ENCODE measurements around the gene HDAC4. TPM values are rescaled to one million over a fixed set of nuclear protein-coding genes. Genes with fewer than 3 reads are reported as not detected.

Gene HDAC4
- total RNA-seq, 1 experiment from 2014 or later = 47.6 TPM

DNA sequence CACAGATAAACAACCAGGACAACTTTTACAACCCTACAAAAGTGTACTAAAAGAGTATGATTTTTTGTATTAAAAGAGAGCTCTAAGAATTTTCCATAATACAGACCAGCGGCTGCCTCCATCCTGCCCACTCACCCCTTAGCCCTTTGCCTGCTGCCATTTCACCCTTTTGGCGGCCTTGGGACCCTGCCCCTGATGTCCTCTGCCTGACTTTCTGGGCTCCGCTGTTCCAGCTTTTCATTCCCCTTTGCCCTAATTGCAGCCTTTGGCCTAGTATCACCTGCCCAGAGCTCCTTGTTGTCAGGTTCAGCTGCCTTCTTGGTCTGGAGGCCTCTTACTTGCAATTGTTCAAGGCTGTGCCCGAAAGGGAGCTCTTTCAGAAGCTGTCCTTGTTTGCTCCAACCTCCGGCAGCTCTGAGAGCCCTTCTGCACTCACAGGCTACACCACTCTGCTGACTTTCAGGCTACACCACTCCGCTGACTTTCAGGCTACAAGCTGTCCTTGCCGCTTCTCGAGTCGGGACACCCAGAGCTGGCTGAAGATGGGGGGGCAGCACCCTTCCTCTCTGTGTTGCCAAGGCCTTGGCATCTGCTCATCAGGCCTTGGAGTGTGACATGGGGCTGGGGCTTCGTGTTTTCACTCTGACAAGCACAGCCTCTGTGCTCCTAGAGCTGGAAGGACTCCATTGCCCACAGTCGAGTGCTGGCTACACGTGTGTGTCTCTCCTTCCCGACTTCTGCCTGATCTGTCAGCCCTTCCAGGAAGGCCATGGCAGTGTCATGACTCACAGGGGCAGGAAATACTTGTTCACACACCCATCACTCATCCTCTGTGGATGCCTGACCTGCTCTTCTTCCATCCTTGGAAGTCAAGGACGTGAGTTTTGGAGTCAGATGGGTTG lies 43.1 kb upstream of the HDAC4 start (continued):
- TF ChIP-seq, protein P1, sequence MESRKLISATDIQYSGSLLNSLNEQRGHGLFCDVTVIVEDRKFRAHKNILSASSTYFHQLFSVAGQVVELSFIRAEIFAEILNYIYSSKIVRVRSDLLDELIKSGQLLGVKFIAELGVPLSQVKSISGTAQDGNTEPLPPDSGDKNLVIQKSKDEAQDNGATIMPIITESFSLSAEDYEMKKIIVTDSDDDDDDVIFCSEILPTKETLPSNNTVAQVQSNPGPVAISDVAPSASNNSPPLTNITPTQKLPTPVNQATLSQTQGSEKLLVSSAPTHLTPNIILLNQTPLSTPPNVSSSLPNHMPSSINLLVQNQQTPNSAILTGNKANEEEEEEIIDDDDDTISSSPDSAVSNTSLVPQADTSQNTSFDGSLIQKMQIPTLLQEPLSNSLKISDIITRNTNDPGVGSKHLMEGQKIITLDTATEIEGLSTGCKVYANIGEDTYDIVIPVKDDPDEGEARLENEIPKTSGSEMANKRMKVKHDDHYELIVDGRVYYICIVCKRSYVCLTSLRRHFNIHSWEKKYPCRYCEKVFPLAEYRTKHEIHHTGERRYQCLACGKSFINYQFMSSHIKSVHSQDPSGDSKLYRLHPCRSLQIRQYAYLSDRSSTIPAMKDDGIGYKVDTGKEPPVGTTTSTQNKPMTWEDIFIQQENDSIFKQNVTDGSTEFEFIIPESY (IDR thresholded peaks at IDR 0.05; ENCODE audit: extremely low read depth, insufficient replicate concordance, low read length) = no peak
- no peak for TF ChIP-seq SRF (IDR thresholded peaks at IDR 0.05; ENCODE audit: low read depth)

DNA sequence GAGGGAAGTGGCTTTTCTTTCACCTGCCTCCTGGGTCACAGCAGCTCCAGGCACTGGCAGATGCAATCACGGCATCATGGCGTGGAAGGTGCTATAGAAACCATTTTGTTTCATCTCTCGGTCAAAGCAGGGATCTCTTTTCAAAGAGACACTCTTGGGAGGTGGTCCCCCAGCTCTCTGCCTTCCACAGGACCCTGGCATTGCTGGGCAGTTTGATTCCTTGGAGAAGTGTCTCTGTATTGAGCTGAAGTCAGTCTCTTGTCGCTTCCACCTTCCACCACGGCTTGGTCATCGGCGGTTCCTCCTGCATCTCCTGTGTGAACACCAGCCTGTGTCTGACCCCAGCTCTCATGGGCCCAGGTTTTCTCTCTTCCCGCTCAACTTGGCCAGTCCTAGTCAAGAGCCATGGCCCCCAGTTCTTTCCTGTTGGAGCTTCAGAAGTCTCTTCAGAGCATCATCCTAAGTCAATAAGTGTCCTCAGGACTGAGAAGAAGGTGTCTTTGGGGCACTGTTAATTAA lies 42.3 kb upstream of the HDAC4 start:
- H3K27me3 ChIP-seq (ENCODE audit: insufficient read depth, low read length) = no peaks in the 10 kb centered on the region
- no peak for ATAC-seq
- no peak for TF ChIP-seq POLR2AphosphoS5 (IDR thresholded peaks at IDR 0.05; ENCODE audit: low read depth, low read length)
- TF ChIP-seq ZNF274 (IDR thresholded peaks at IDR 0.05; ENCODE audit: low read depth, low read length) = no peak
- TF ChIP-seq, protein P2, sequence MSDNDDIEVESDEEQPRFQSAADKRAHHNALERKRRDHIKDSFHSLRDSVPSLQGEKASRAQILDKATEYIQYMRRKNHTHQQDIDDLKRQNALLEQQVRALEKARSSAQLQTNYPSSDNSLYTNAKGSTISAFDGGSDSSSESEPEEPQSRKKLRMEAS (IDR thresholded peaks at IDR 0.05) = no peak
- TF ChIP-seq RAD21 (IDR thresholded peaks at IDR 0.05; ENCODE audit: low read depth) = no peak
- TF ChIP-seq EZH2phosphoT487 (IDR thresholded peaks at IDR 0.05; ENCODE audit: borderline replicate concordance) = no peak
- TF ChIP-seq CBX3 (IDR thresholded peaks at IDR 0.05; ENCODE audit: low read depth) = no peak
- TF ChIP-seq ZFX (IDR thresholded peaks at IDR 0.05) = no peak
- TF ChIP-seq POLR2A (IDR thresholded peaks at IDR 0.05; ENCODE audit: borderline replicate concordance, extremely low read depth, insufficient read depth, insufficient read length) = no peak
- TF ChIP-seq, protein P3, sequence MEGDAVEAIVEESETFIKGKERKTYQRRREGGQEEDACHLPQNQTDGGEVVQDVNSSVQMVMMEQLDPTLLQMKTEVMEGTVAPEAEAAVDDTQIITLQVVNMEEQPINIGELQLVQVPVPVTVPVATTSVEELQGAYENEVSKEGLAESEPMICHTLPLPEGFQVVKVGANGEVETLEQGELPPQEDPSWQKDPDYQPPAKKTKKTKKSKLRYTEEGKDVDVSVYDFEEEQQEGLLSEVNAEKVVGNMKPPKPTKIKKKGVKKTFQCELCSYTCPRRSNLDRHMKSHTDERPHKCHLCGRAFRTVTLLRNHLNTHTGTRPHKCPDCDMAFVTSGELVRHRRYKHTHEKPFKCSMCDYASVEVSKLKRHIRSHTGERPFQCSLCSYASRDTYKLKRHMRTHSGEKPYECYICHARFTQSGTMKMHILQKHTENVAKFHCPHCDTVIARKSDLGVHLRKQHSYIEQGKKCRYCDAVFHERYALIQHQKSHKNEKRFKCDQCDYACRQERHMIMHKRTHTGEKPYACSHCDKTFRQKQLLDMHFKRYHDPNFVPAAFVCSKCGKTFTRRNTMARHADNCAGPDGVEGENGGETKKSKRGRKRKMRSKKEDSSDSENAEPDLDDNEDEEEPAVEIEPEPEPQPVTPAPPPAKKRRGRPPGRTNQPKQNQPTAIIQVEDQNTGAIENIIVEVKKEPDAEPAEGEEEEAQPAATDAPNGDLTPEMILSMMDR (IDR thresholded peaks at IDR 0.05 in 2 of 3, conservative IDR thresholded peaks at IDR 0.05 in 1 of 3; ENCODE audit: borderline replicate concordance in 1 of 3, insufficient read depth in 1 of 3, low read depth in 2 of 3, low read length in 2 of 3) = no peak
- TF ChIP-seq SRF (IDR thresholded peaks at IDR 0.05; ENCODE audit: low read depth) = no peak
- TF ChIP-seq CEBPB (IDR thresholded peaks at IDR 0.05; ENCODE audit: low read depth) = no peak
- peaks cover 4 to 24% of the 10 kb centered on the region in 2 experiments; a peak in 3 of 4 replicates for H3K4me1 ChIP-seq (ENCODE audit: control insufficient read depth in 1 of 2, insufficient read depth in 2 of 2, low read length in 2 of 2)
- H3K9me2 ChIP-seq (ENCODE audit: insufficient read depth) = no peaks in the 10 kb centered on the region
- intact Hi-C loops (cut with micrococcal nuclease) = no loop called here
- no peak overlapping the region for H3K4me2 ChIP-seq (ENCODE audit: low read length)
- ChIA-PET RAD21 (ENCODE audit: low non-redundant PET in 1 of 2, low total read pairs in 2 of 2, uncharacterized antibody in 2 of 2, unreplicated experiment in 2 of 2) (no interaction called here), CTCF (no interaction called here), POLR2A (no interaction called here)
- no peaks in the 10 kb centered on the region for H3K79me2 ChIP-seq (ENCODE audit: insufficient read depth, low read length)
- H3K36me3 ChIP-seq (ENCODE audit: control insufficient read depth in 1 of 2, insufficient read depth in 2 of 2, low read length in 2 of 2) = no peaks in the 10 kb centered on the region
- H3K4me3 ChIP-seq (replicated peaks in 1 of 2; ENCODE audit: low read depth in 1 of 2, low read length in 2 of 2) = no peak overlapping the region
- no peak for DNase-seq (ENCODE audit: low read depth, low spot score)
- H2AFZ ChIP-seq (ENCODE audit: low read depth, low read length, poor library complexity, severe bottlenecking) = no peak overlapping the region
- peaks cover 0 to 7% of the 10 kb centered on the region in 2 experiments; a peak in 1 of 4 replicates for H3K9me3 ChIP-seq (ENCODE audit: control insufficient read depth in 1 of 2, insufficient read depth in 1 of 2, low read depth in 1 of 2, low read length in 2 of 2)
- no peak overlapping the region for H3K27ac ChIP-seq (ENCODE audit: low read depth, low read length)
- H4K20me1 ChIP-seq (ENCODE audit: insufficient read depth) = no peaks in the 10 kb centered on the region
- H3K9ac ChIP-seq (ENCODE audit: low read length) = no peak overlapping the region
- BruUV-seq (replicated peaks) = no TSS peak
